ENCODE results near the gene MEGF9.

DNA sequence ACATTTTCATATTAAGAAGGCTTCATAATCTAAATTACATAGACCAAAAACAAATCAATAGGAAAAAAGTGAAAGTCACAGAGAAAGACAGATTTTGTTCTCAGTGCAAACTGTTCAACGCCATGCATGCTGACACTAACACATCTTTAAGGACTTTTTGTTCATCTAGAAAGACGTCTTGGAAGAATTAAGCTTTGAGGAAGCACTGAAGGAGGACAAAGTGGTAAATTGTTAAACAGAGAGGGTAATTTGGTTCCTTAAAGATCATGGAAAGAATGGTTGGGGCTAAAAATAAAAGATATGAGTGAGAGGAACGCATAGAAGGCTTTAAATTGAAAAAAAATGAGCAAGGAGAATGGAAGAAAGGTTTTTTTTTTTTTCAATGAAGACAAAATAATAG is 9.1 kb downstream of the MEGF9 start:
- TF ChIP-seq, protein P1, sequence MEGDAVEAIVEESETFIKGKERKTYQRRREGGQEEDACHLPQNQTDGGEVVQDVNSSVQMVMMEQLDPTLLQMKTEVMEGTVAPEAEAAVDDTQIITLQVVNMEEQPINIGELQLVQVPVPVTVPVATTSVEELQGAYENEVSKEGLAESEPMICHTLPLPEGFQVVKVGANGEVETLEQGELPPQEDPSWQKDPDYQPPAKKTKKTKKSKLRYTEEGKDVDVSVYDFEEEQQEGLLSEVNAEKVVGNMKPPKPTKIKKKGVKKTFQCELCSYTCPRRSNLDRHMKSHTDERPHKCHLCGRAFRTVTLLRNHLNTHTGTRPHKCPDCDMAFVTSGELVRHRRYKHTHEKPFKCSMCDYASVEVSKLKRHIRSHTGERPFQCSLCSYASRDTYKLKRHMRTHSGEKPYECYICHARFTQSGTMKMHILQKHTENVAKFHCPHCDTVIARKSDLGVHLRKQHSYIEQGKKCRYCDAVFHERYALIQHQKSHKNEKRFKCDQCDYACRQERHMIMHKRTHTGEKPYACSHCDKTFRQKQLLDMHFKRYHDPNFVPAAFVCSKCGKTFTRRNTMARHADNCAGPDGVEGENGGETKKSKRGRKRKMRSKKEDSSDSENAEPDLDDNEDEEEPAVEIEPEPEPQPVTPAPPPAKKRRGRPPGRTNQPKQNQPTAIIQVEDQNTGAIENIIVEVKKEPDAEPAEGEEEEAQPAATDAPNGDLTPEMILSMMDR (IDR thresholded peaks at IDR 0.05; ENCODE audit: extremely low read depth in 1 of 2, insufficient read depth in 1 of 2, low read depth in 1 of 2, low read length in 2 of 2) = no peak
- TF ChIP-seq POLR2A (IDR thresholded peaks at IDR 0.05; ENCODE audit: low read depth, low read length) = no peak
- TF ChIP-seq EZH2 (IDR thresholded peaks at IDR 0.05; ENCODE audit: borderline replicate concordance, low read depth, low read length, severe bottlenecking) = no peak
